Ovary (tissue), 9 donors: ENCODE results near the gene PLCH2. TPM values are rescaled to one million over a fixed set of nuclear protein-coding genes. Genes with fewer than 3 reads are reported as not detected.

Source experiments
- DNase-seq, 5 donors: peaks; one replicate each; pipeline ENCODE4 v3.0.0-alpha.2; 2019 to 2020
- H3K27ac ChIP-seq, 2 donors: fragments of 200-600 bp; one replicate each; pipeline versions ENCODE4 v1.5.1 to v1.8.0; 2019 to 2022
- H3K27me3 ChIP-seq: fragments of 200-600 bp; one replicate; pipeline ENCODE4 v1.8.0; 2022
- H3K36me3 ChIP-seq: fragments of 200-600 bp; sonication (generic); one replicate; pipeline ENCODE4 v1.5.1; 2019
- H3K4me1 ChIP-seq: one replicate; pipeline ENCODE4 v1.8.1; 2013; ENCODE audit warnings: mild to moderate bottlenecking, moderate library complexity; ENCODE audit not compliant: insufficient read depth
- H3K4me3 ChIP-seq: fragments of 200-600 bp; sonication (generic); one replicate; pipeline ENCODE4 v1.5.1; 2017
- H3K9me3 ChIP-seq, 2 donors: fragments of 200-600 bp in 1 of 2; sonication (generic) in 1 of 2; one replicate each; pipeline versions ENCODE4 v1.5.1 to v1.8.1; 2013 to 2019; ENCODE audit warnings: mild to moderate bottlenecking in 1 of 2, moderate library complexity in 1 of 2
- CTCF ChIP-seq, 3 donors: fragments of 450-650 bp in 2 of 3; fragments of 200-600 bp in 1 of 3; IDR thresholded peaks; one replicate each; pipeline versions ENCODE4 v1.5.1 to v1.8.0; 2016 to 2022; ENCODE audit warnings: antibody characterized with exemption in 3 of 3, mild to moderate bottlenecking in 1 of 3
- EP300 ChIP-seq: sonication (generic); formaldehyde crosslinking; IDR thresholded peaks from one replicate; pipeline ENCODE4 v1.6.1; 2017; ENCODE audit warnings: antibody characterized with exemption
- POLR2A ChIP-seq: fragments of 450-650 bp; IDR thresholded peaks from one replicate; pipeline ENCODE4 v1.6.1; 2017; ENCODE audit warnings: antibody characterized with exemption, mild to moderate bottlenecking, moderate library complexity
- WGBS, 3 donors: extraction: QIAGEN DNeasy Blood & Tissue Kit in 1 of 3; methylation state at CpG; one replicate each; pipeline versions ENCODE4 v1.1.5 to v1.1.7; 2013 to 2017; 5-methylcytosine and 5-hydroxymethylcytosine counted together
- intact Hi-C, 4 donors: fragments of 100-400 bp; cut with DNase I; formaldehyde crosslinking; loops; one replicate each; pipeline versions ENCODE4 v1.11.0 to v1.15.1; 2022 to 2023
- polyA plus RNA-seq, 2 donors: library from polyadenylated mRNA; stranded (reverse); fragments of 200-250 nt in 1 of 2; fragments of 350-450 nt in 1 of 2; fragmentation: Illumina TruSeq in 1 of 2; extraction: RNeasy Lipid Tissue Mini Kit (QIAGEN cat#74804) in 1 of 2; gene quantifications; one replicate each; pipeline ENCODE4 v1.2.3, GENCODE V29; 2013 to 2014
- total RNA-seq, 7 donors: library from RNA; depleted of rRNA in 2 of 7; stranded (reverse); fragments of >200 nt in 2 of 7; fragmentation: NEBNext Ultra II Directional in 3 of 7; extraction: Animal tissue kit (Norgen Biotek cat#: 25700) in 3 of 7; gene quantifications; one replicate each; pipeline versions ENCODE4 v1.1.0 to v1.2.4, GENCODE V29; 2016 to 2023
- donor health status: DM: no; HTN: no; CAD: no; lungs with moderate emphysema.
- donor health status: DM: no; HTN: no; CAD: no.
- donor health status: Bipolar disorder and iron deficiency.
- donor health status: DM: yes; HTN: yes; CAD: no.
- donor health status: DM: no; HTN: no; CAD: no.
- donor health status: DM: yes; HTN: yes; CAD: no.

The PLCH2 gene
- total and polyA plus RNA-seq, 9 donors, result 0.05 to 0.84 (median 0.34) TPM; not detected in 1

- Histone ChIP-seq H3K27me3 (peaks cover 15% of the 10 kb centered on the region), H3K27ac (no peak overlapping the region), H3K4me1 (no peaks in the 10 kb centered on the region), H3K4me3 (no peak overlapping the region), H3K9me3 (no peaks in the 10 kb centered on the region), H3K36me3 (no peaks in the 10 kb centered on the region)
- WGBS, 3 donors, result 72 to 76% (median 75%) methylated on average over 9 of the region's 9 CpGs
- intact Hi-C loops, result no loop called here
- DNase-seq, result no peak
- TF ChIP-seq POLR2A (no peak), CTCF (IDR thresholded peaks at IDR 0.05) (no peak), EP300 (no peak)
Observed at GRCh38 chr1:2535981-2536380, 59.9 kb downstream of the PLCH2 start.

- Histone ChIP-seq H3K4me1 (no peaks in the 10 kb centered on the region), H3K27me3 (peaks cover 3% of the 10 kb centered on the region), H3K27ac (no peak overlapping the region), H3K9me3 (no peaks in the 10 kb centered on the region), H3K4me3 (no peak overlapping the region), H3K36me3 (no peaks in the 10 kb centered on the region)
- TF ChIP-seq POLR2A, result no peak
- no peak for TF ChIP-seq CTCF (IDR thresholded peaks at IDR 0.05)
- no peak for TF ChIP-seq EP300
- DNase-seq, result no peak
- 43 to 60% (median 60%) methylated on average over 9 of the region's 9 CpGs for WGBS, 3 donors
- intact Hi-C loops, result no loop called here
Observed at GRCh38 chr1:2537784-2538115, 61.7 kb downstream of the PLCH2 start.

GRCh38 chr1:2538376-2538775 lies 62.3 kb downstream of the PLCH2 start:
- H3K4me3 ChIP-seq, result no peak overlapping the region

GRCh38 chr1:2538872-2539271 lies 62.8 kb downstream of the PLCH2 start:
- no peak overlapping the region for H3K27ac ChIP-seq
- no peak for TF ChIP-seq CTCF (IDR thresholded peaks at IDR 0.05)
- no peaks in the 10 kb centered on the region for H3K36me3 ChIP-seq
- no peaks in the 10 kb centered on the region for H3K4me1 ChIP-seq
- no peak overlapping the region for H3K4me3 ChIP-seq
- 83 to 92% (median 86%) methylated on average over 8 of the region's 8 CpGs for WGBS, 3 donors
- DNase-seq, result no peak
- no peaks in the 10 kb centered on the region for H3K9me3 ChIP-seq
- no peaks in the 10 kb centered on the region for H3K27me3 ChIP-seq
- intact Hi-C loops, result no loop called here

More at GRCh38 chr1:2538376-2538775, 62.3 kb downstream of the PLCH2 start:
- DNase-seq, result no peak
- Histone ChIP-seq H3K27me3 (no peaks in the 10 kb centered on the region), H3K36me3 (no peaks in the 10 kb centered on the region), H3K9me3 (no peaks in the 10 kb centered on the region), H3K27ac (no peak overlapping the region), H3K4me1 (no peaks in the 10 kb centered on the region)
- WGBS, 3 donors, result 71 to 78% (median 75%) methylated on average over 4 of the region's 4 CpGs
- TF ChIP-seq POLR2A, result no peak
- TF ChIP-seq CTCF (IDR thresholded peaks at IDR 0.05), result no peak
- TF ChIP-seq EP300, result no peak
- intact Hi-C loops, result no loop called here
